GM12878 (cell line): ENCODE measurements around the gene ITK. TPM values are rescaled to one million over a fixed set of nuclear protein-coding genes. Genes with fewer than 3 reads are reported as not detected.

Source experiments
- CHD4 ChIP-seq: fragments of 200-600 bp; sonication (generic); IDR thresholded peaks from 2 replicates; pipeline ENCODE4 v1.6.1; 2016; ENCODE audit warnings: mild to moderate bottlenecking
- ETV6 ChIP-seq, 2 experiments: fragments of 450-650 bp in 1 of 2; IDR thresholded peaks in 1 of 2; conservative IDR thresholded peaks in 1 of 2; 2 replicates each; pipeline ENCODE4 v1.6.1; 2014; ENCODE audit warnings: antibody characterized with exemption in 1 of 2, borderline replicate concordance in 1 of 2, low read depth in 1 of 2, mild to moderate bottlenecking in 1 of 2, moderate library complexity in 1 of 2
- EZH2 ChIP-seq: IDR thresholded peaks from 2 replicates; pipeline ENCODE4 v1.6.1; 2012; ENCODE audit warnings: low read depth, mild to moderate bottlenecking, control low read depth, inconsistent platforms, low read length, borderline replicate concordance; ENCODE audit not compliant: control insufficient read depth
- MTA2 ChIP-seq: fragments of 450-650 bp; IDR thresholded peaks from 2 replicates; pipeline ENCODE4 v1.6.1; 2016; ENCODE audit warnings: low read depth, mild to moderate bottlenecking, moderate library complexity
- PAX8 ChIP-seq: fragments of 450-650 bp; IDR thresholded peaks from 2 replicates; pipeline ENCODE4 v1.6.1; 2017; ENCODE audit warnings: mild to moderate bottlenecking, moderate library complexity
- POU2F2 ChIP-seq: IDR thresholded peaks from 3 replicates; pipeline ENCODE4 v1.6.1; 2011; ENCODE audit warnings: low read depth, mild to moderate bottlenecking, low read length, borderline replicate concordance
- RB1 ChIP-seq: fragments of 450-650 bp; formaldehyde crosslinking; IDR thresholded peaks from 2 replicates; pipeline ENCODE4 v1.6.1; 2017; ENCODE audit warnings: mild to moderate bottlenecking, borderline replicate concordance
- RBBP5 ChIP-seq: fragments of 200-600 bp; sonication (generic); conservative IDR thresholded peaks from 2 replicates; pipeline ENCODE4 v1.6.1; 2016
- RCOR1 ChIP-seq: conservative IDR thresholded peaks from 2 replicates; pipeline ENCODE4 v1.6.1; 2012; ENCODE audit warnings: low read depth, low read length, improper control_type of control experiment
- RFX5 ChIP-seq: IDR thresholded peaks from 2 replicates; pipeline ENCODE4 v1.6.1; 2011; ENCODE audit warnings: low read depth, low read length, improper control_type of control experiment
- SMAD5 ChIP-seq: IDR thresholded peaks from 2 replicates; pipeline ENCODE4 v1.6.1; 2016; ENCODE audit warnings: antibody characterized with exemption, low read depth
- SMARCA5 ChIP-seq: fragments of 450-650 bp; IDR thresholded peaks from 2 replicates; pipeline ENCODE4 v1.6.1; 2017; ENCODE audit warnings: mild to moderate bottlenecking
- SP1 ChIP-seq: IDR thresholded peaks from one replicate; pipeline ENCODE4 v1.6.1; 2011; ENCODE audit warnings: low read depth, low read length
- SRF ChIP-seq, 2 experiments: IDR thresholded peaks; 2 replicates each; pipeline ENCODE4 v1.6.1; 2011; ENCODE audit warnings: low read depth in 2 of 2, low read length in 2 of 2, mild to moderate bottlenecking in 1 of 2, moderate library complexity in 1 of 2
- polyA plus RNA-seq, 11 experiments: library from polyadenylated mRNA; depleted of rRNA in 4 of 11; unstranded in 6 of 11; stranded (reverse) in 5 of 11; fragments of >200 nt; fragmentation: Nextera tagmentation in 4 of 11; fragmentation: Illumina TruSeq in 1 of 11; extraction: Ambion mirVana in 4 of 11; extraction: Trizol in 1 of 11; gene quantifications; 1 replicate in 1 of 11; 2 replicates in 10 of 11; pipeline versions ENCODE4 v1.2.1 to v1.2.3, GENCODE V29; 2011 to 2016; ENCODE audit warnings: inconsistent platforms in 2 of 11, missing spikeins in 2 of 11, low read depth in 1 of 11
- total RNA-seq, 4 experiments: library from RNA; depleted of rRNA in 3 of 4; stranded (reverse); fragments of >200 nt in 3 of 4; fragmentation: Illumina TruSeq in 1 of 4; extraction: Trizol in 1 of 4; gene quantifications; 2 replicates each; pipeline versions ENCODE4 v1.2.1 to v1.2.3, GENCODE V29; 2013 to 2021
- TF ChIP-seq, protein P1 (sequence below): fragments of 450-650 bp; conservative IDR thresholded peaks from 2 replicates; pipeline ENCODE4 v1.6.1; 2017; ENCODE audit warnings: mild to moderate bottlenecking, moderate library complexity
- TF ChIP-seq, protein P2 (sequence below): IDR thresholded peaks from 2 replicates; pipeline ENCODE4 v1.6.1; 2011; ENCODE audit warnings: borderline replicate concordance, low read depth, mild to moderate bottlenecking, moderate library complexity, low read length; ENCODE audit not compliant: insufficient read depth, poor library complexity, severe bottlenecking
- TF ChIP-seq, protein P3 (sequence below): IDR thresholded peaks from 2 replicates; pipeline ENCODE4 v1.6.1; 2012; ENCODE audit warnings: low read depth, low read length, improper control_type of control experiment
- TF ChIP-seq, protein P4 (sequence below): fragments of 450-650 bp; IDR thresholded peaks from 2 replicates; pipeline ENCODE4 v1.6.1; 2017; ENCODE audit warnings: mild to moderate bottlenecking, low read depth, inconsistent platforms; ENCODE audit not compliant: poor library complexity, severe bottlenecking
- TF ChIP-seq, protein P5 (sequence below): IDR thresholded peaks from 2 replicates; pipeline ENCODE4 v1.6.1; 2011; ENCODE audit warnings: low read depth, low read length, improper control_type of control experiment, borderline replicate concordance

Gene ITK
- total and polyA plus RNA-seq, 10 of the 15 experiments (the other 5 are each of a cell fraction or from before 2014, with no cell fraction given), result 0.05 to 2.4 (median 0.76) TPM

DNA sequence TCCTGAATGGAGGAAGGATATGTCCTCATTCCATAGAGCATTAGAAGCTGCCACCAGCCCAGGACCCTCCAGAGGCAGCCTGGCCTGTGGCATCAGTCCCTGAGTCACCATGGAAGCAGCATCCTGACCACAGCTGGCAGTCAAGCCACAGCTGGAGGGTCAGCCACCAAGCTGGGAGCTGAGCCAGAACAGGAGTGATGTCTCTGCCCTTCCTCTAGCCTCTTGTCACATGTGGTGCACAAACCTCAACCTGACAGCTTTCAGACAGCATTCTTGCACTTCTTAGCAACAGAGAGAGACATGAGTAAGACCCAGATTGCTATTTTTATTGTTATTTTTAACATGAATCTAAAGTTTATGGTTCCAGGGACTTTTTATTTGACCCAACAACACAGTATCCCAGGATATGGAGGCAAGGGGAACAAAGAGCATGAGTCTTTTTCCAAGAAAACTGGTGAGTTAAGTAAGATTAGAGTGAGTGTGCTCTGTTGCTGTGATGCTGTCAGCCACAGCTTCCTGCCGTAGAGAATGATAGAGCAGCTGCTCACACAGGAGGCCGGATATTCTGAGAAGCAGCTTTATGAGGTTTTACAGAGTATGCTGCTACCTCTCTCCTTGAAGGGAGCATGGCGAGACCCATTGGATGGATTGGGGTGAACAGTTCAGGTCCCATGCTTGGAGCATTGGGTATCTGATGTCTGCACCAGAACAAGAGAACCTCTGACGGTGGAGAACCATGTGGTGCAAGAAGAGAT, 72.2 kb downstream of the ITK start (continued):
- TF ChIP-seq SMARCA5, result no peak
- TF ChIP-seq, protein P1, sequence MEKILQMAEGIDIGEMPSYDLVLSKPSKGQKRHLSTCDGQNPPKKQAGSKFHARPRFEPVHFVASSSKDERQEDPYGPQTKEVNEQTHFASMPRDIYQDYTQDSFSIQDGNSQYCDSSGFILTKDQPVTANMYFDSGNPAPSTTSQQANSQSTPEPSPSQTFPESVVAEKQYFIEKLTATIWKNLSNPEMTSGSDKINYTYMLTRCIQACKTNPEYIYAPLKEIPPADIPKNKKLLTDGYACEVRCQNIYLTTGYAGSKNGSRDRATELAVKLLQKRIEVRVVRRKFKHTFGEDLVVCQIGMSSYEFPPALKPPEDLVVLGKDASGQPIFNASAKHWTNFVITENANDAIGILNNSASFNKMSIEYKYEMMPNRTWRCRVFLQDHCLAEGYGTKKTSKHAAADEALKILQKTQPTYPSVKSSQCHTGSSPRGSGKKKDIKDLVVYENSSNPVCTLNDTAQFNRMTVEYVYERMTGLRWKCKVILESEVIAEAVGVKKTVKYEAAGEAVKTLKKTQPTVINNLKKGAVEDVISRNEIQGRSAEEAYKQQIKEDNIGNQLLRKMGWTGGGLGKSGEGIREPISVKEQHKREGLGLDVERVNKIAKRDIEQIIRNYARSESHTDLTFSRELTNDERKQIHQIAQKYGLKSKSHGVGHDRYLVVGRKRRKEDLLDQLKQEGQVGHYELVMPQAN, result no peak
- TF ChIP-seq CHD4, result no peak
- TF ChIP-seq SRF (IDR thresholded peaks at IDR 0.05; ENCODE audit: low read depth in 2 of 2, low read length in 2 of 2), result no peak
- no peak for TF ChIP-seq RBBP5
- no peak for TF ChIP-seq RCOR1
- TF ChIP-seq PAX8, result no peak
- 0 out of 3 replicates have a peak, but pooled peaks have one; percentile 11 for TF ChIP-seq POU2F2
- TF ChIP-seq, protein P2, sequence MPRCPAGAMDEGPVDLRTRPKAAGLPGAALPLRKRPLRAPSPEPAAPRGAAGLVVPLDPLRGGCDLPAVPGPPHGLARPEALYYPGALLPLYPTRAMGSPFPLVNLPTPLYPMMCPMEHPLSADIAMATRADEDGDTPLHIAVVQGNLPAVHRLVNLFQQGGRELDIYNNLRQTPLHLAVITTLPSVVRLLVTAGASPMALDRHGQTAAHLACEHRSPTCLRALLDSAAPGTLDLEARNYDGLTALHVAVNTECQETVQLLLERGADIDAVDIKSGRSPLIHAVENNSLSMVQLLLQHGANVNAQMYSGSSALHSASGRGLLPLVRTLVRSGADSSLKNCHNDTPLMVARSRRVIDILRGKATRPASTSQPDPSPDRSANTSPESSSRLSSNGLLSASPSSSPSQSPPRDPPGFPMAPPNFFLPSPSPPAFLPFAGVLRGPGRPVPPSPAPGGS, result no peak
- TF ChIP-seq SMAD5, result no peak
- no peak; the same call in 1 of the 2 replicates for TF ChIP-seq MTA2
- no peak for TF ChIP-seq SP1
- no peak for TF ChIP-seq EZH2
- TF ChIP-seq ETV6 (conservative IDR thresholded peaks at IDR 0.05 in 1 of 2, IDR thresholded peaks at IDR 0.05 in 1 of 2; ENCODE audit: borderline replicate concordance in 1 of 2, low read depth in 1 of 2), result no peak
- TF ChIP-seq RFX5, result no peak
- TF ChIP-seq, protein P3, sequence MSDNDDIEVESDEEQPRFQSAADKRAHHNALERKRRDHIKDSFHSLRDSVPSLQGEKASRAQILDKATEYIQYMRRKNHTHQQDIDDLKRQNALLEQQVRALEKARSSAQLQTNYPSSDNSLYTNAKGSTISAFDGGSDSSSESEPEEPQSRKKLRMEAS, result 0 out of 2 replicates have a peak, but pooled peaks have one; percentile 33
- TF ChIP-seq, protein P4, sequence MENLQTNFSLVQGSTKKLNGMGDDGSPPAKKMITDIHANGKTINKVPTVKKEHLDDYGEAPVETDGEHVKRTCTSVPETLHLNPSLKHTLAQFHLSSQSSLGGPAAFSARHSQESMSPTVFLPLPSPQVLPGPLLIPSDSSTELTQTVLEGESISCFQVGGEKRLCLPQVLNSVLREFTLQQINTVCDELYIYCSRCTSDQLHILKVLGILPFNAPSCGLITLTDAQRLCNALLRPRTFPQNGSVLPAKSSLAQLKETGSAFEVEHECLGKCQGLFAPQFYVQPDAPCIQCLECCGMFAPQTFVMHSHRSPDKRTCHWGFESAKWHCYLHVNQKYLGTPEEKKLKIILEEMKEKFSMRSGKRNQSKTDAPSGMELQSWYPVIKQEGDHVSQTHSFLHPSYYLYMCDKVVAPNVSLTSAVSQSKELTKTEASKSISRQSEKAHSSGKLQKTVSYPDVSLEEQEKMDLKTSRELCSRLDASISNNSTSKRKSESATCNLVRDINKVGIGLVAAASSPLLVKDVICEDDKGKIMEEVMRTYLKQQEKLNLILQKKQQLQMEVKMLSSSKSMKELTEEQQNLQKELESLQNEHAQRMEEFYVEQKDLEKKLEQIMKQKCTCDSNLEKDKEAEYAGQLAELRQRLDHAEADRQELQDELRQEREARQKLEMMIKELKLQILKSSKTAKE, result peak; percentile 30
- TF ChIP-seq RB1, result no peak
- TF ChIP-seq, protein P5, sequence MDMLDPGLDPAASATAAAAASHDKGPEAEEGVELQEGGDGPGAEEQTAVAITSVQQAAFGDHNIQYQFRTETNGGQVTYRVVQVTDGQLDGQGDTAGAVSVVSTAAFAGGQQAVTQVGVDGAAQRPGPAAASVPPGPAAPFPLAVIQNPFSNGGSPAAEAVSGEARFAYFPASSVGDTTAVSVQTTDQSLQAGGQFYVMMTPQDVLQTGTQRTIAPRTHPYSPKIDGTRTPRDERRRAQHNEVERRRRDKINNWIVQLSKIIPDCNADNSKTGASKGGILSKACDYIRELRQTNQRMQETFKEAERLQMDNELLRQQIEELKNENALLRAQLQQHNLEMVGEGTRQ, result no peak; the same call in 1 of the 2 replicates
